GM12872 (cell line): ENCODE data around the gene ASCC2.

Experiments used
- CTCF ChIP-seq: IDR thresholded peaks from 3 replicates; pipeline ENCODE4 v1.5.1; 2011; ENCODE audit warnings: low read depth, mild to moderate bottlenecking, low read length, moderate library complexity; ENCODE audit not compliant: insufficient read depth

Gene ASCC2

GRCh38 chr22:29756341-29756740, 81.7 kb downstream of the ASCC2 start:
- TF ChIP-seq CTCF: no peak

- no peak for TF ChIP-seq CTCF
Measured at GRCh38 chr22:29755889-29756288, 82.2 kb downstream of the ASCC2 start.

GRCh38 chr22:29753808-29754657, 84.0 kb downstream of the ASCC2 start:
- TF ChIP-seq CTCF: no peak

- no peak for TF ChIP-seq CTCF
Measured at GRCh38 chr22:29751669-29752068, 86.4 kb downstream of the ASCC2 start.

- TF ChIP-seq CTCF: no peak
Measured at GRCh38 chr22:29750559-29751538, 87.2 kb downstream of the ASCC2 start.

GRCh38 chr22:29750029-29750428, 88.0 kb downstream of the ASCC2 start:
- no peak for TF ChIP-seq CTCF

- TF ChIP-seq CTCF: no peak
Measured at GRCh38 chr22:29748248-29748893, 89.7 kb downstream of the ASCC2 start.
